ENCODE measurements around the gene PSRC1. TPM values are rescaled to one million over a fixed set of nuclear protein-coding genes. Genes with fewer than 3 reads are reported as not detected.
A peak's percentile ranks its signal among the peaks of the same experiment; 100 is the strongest.

PSRC1 gene
- total and polyA plus RNA-seq, 2 of the 8 experiments (the other 6 are each of a cell fraction or from before 2014, with no cell fraction given): 56.1 to 67.3 TPM

- no peak within 1 kb of the TSS for H2AK5ac ChIP-seq (ENCODE audit: low read depth, low read length)
- H3K9me3 ChIP-seq (ENCODE audit: insufficient read depth in 2 of 2, low read depth in 1 of 2, low read length in 1 of 2): no peaks in the 10 kb centered on the region; a peak in 2 of 4 replicates
- H4K20me1 ChIP-seq (replicated peaks in 1 of 2; ENCODE audit: control insufficient read depth in 1 of 2, insufficient read depth in 2 of 2, low read length in 2 of 2): peaks cover 3 to 7% of the 10 kb centered on the region in 2 experiments
- no peak within 1 kb of the TSS for H3K23ac ChIP-seq (ENCODE audit: insufficient read length)
- H2BK15ac ChIP-seq (ENCODE audit: low read length): peak within 1 kb of the TSS; percentile 88
- H3K36me3 ChIP-seq (ENCODE audit: control insufficient read depth in 2 of 4, insufficient read depth in 4 of 4, low read length in 3 of 4): peaks cover 0 to 8% (median 0%) of the 10 kb centered on the region in 4 experiments; a peak in 3 of 8 replicates
- peak within 1 kb of the TSS; percentile 91 for H3K18ac ChIP-seq (ENCODE audit: extremely low read depth, low read length)
- DNase-seq (ENCODE audit: low read depth in 1 of 2, low spot score in 2 of 2) (peak; percentile 66 to 90), FAIRE-seq (no peak)
- peaks cover 0 to 23% (median 20%) of the 10 kb centered on the region in 4 experiments; a peak in 6 of 7 replicates for H3K4me1 ChIP-seq (replicated peaks in 1 of 4; ENCODE audit: control insufficient read depth in 3 of 4, insufficient read depth in 4 of 4, low read length in 3 of 4)
- H4K8ac ChIP-seq (ENCODE audit: extremely low read depth, insufficient read depth, low read length): no peak within 1 kb of the TSS; the same call in 1 of the 2 replicates
- H3K79me1 ChIP-seq (ENCODE audit: low read depth, low read length): 0 out of 2 replicates have a peak, but pooled peaks cover 4% of the 10 kb centered on the region
- H3K27ac ChIP-seq (ENCODE audit: low read depth, low read length): no peak within 1 kb of the TSS; the same call in 1 of the 2 replicates
- CTCF ChIA-PET (ENCODE audit: partially characterized antibody): interaction anchor here (0.5 to 28.7 kb wide), 10 partner anchors 8 to 204 kb away, joined by 3 to 651 read pairs (median 5); partner anchors contain the start of genes SARS1 and SORT1
- no peak within 1 kb of the TSS for H3K56ac ChIP-seq (replicated peaks; ENCODE audit: insufficient read length, low read depth, low read length)
- POLR2A ChIA-PET (ENCODE audit: partially characterized antibody): interaction anchor here (0.8 to 12.2 kb wide), 8 partner anchors 11 to 52 kb away, joined by 3 to 252 read pairs (median 4); partner anchors contain the start of gene SARS1
- peak within 1 kb of the TSS; percentile 47 for H3K4ac ChIP-seq (replicated peaks; ENCODE audit: insufficient read length, low read depth, low read length)
- 13% methylated on average over 43 of the region's 49 CpGs; no CpG with 5 or more reads in 1 of the 2 experiments for WGBS, 2 experiments (ENCODE audit: extremely low coverage in 1 of 2, insufficient coverage in 1 of 2, insufficient read length in 1 of 2, insufficient replicate concordance in 2 of 2, low coverage in 1 of 2, low lambda C conversion rate in 2 of 2, missing lambda C conversion rate in 1 of 2)
- H4K91ac ChIP-seq (replicated peaks; ENCODE audit: insufficient read length, low read length): peak within 1 kb of the TSS; percentile 61
- peak within 1 kb of the TSS; percentile 73; the same call in 1 of the 2 replicates for H2BK5ac ChIP-seq (ENCODE audit: low read depth, low read length)
- H3K23me2 ChIP-seq (ENCODE audit: low read depth, low read length): peaks cover 3% of the 10 kb centered on the region; the same call in 1 of the 2 replicates
- H3K4me3 ChIP-seq (ENCODE audit: extremely low read depth in 1 of 4, insufficient read depth in 2 of 4, low read depth in 3 of 4, low read length in 4 of 4): peak within 1 kb of the TSS; percentile 28 to 62 (median 34); a peak in 7 of 8 replicates
- H2BK20ac ChIP-seq (ENCODE audit: low read length): peak within 1 kb of the TSS; percentile 93; the same call in 1 of the 2 replicates
- peaks cover 0 to 22% (median 16%) of the 10 kb centered on the region in 4 experiments; a peak in 5 of 7 replicates for H3K27me3 ChIP-seq (replicated peaks in 1 of 4; ENCODE audit: control insufficient read depth in 3 of 4, extremely low read depth in 1 of 4, insufficient read depth in 3 of 4, low read length in 3 of 4)
- H3K79me2 ChIP-seq (ENCODE audit: control insufficient read depth in 1 of 2, insufficient read depth in 2 of 2, low read length in 2 of 2): peaks cover 0 to 17% of the 10 kb centered on the region in 2 experiments; a peak in 1 of 4 replicates
- H3K9ac ChIP-seq (replicated peaks in 1 of 4; ENCODE audit: extremely low read depth in 1 of 4, low read depth in 3 of 4, low read length in 3 of 4): peak within 1 kb of the TSS in 1 of 4 experiments; percentile 24; a peak in 2 of 7 replicates
- peak within 1 kb of the TSS; percentile 76 for H2BK120ac ChIP-seq (replicated peaks; ENCODE audit: low read depth, low read length)
- no peak within 1 kb of the TSS for H3K14ac ChIP-seq (ENCODE audit: insufficient read length)
- peak within 1 kb of the TSS; percentile 92 for H2AFZ ChIP-seq (ENCODE audit: low read length)
- no peak within 1 kb of the TSS for H4K5ac ChIP-seq (ENCODE audit: insufficient read length, low read depth, low read length)
- peak within 1 kb of the TSS; percentile 54 to 84; a peak in 3 of 4 replicates for H3K4me2 ChIP-seq (ENCODE audit: insufficient read depth in 1 of 2, low read depth in 2 of 2, low read length in 2 of 2)
- H2BK12ac ChIP-seq (ENCODE audit: low read depth, low read length): peak within 1 kb of the TSS; percentile 53
- TF ChIP-seq ASH2L (IDR thresholded peaks at IDR 0.05; ENCODE audit: low read length) (peak; percentile 21), EGR1 (IDR thresholded peaks at IDR 0.05; ENCODE audit: borderline replicate concordance, low read depth, low read length) (peak; percentile 82), RAD21 (IDR thresholded peaks at IDR 0.05 in 1 of 2, conservative IDR thresholded peaks at IDR 0.05 in 1 of 2; ENCODE audit: low read depth in 2 of 2, low read length in 2 of 2) (peak in 1 of 2 experiments; percentile 16; a peak in 1 of 4 replicates), E2F6 (IDR thresholded peaks at IDR 0.05) (peak; percentile 98), CTCF (IDR thresholded peaks at IDR 0.05; ENCODE audit: control extremely low read depth in 1 of 3, insufficient read depth in 1 of 3, low read depth in 1 of 3, low read length in 3 of 3) (peak in 1 of 3 experiments; percentile 38; a peak in 2 of 4 replicates)
Measured at GRCh38 chr1:109248797-109249629, 33.9 kb downstream of the PSRC1 start, which contains the start of gene CELSR2. Gene CELSR2 (plus strand): TSS chr1:109249539. CDS start chr1:109250080, 541 bp downstream.
